Keratinocyte (primary cell): Measurements from ENCODE around the gene ARHGDIG.

Source experiments
- EZH2 ChIP-seq: IDR thresholded peaks from one replicate; pipeline ENCODE4 v1.6.1; 2012; ENCODE audit warnings: inconsistent platforms, mild to moderate bottlenecking, low read length, moderate library complexity
- TF ChIP-seq, protein P1 (sequence below), 3 experiments: IDR thresholded peaks in 1 of 3; conservative IDR thresholded peaks in 1 of 3; optimal IDR thresholded peaks in 1 of 3; 2 replicates in 2 of 3; 3 replicates in 1 of 3; pipeline versions ENCODE3 to v1.5.1; 2011; ENCODE audit warnings: low read length in 3 of 3, mild to moderate bottlenecking in 3 of 3, moderate library complexity in 2 of 3, control low read depth in 1 of 3, inconsistent platforms in 1 of 3; ENCODE audit not compliant: insufficient read depth in 2 of 3; ENCODE audit errors: extremely low read depth in 1 of 3

- TF ChIP-seq, protein P1, sequence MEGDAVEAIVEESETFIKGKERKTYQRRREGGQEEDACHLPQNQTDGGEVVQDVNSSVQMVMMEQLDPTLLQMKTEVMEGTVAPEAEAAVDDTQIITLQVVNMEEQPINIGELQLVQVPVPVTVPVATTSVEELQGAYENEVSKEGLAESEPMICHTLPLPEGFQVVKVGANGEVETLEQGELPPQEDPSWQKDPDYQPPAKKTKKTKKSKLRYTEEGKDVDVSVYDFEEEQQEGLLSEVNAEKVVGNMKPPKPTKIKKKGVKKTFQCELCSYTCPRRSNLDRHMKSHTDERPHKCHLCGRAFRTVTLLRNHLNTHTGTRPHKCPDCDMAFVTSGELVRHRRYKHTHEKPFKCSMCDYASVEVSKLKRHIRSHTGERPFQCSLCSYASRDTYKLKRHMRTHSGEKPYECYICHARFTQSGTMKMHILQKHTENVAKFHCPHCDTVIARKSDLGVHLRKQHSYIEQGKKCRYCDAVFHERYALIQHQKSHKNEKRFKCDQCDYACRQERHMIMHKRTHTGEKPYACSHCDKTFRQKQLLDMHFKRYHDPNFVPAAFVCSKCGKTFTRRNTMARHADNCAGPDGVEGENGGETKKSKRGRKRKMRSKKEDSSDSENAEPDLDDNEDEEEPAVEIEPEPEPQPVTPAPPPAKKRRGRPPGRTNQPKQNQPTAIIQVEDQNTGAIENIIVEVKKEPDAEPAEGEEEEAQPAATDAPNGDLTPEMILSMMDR (optimal IDR thresholded peaks at IDR 0.05 in 1 of 3, IDR thresholded peaks at IDR 0.05 in 1 of 3, conservative IDR thresholded peaks at IDR 0.05 in 1 of 3; ENCODE audit: extremely low read depth in 1 of 3, insufficient read depth in 2 of 3, low read length in 3 of 3), result no peak
- no peak for TF ChIP-seq EZH2
Measured at GRCh38 chr16:297832-298231, 17.4 kb downstream of the ARHGDIG start.
